Measurements from ENCODE around the gene MYO1E.
"Not testable (repeated sequence)": the region's sequence is repeated elsewhere in the genome, so short reads cannot be mapped to it uniquely, and the experiment has no call there.

MYO1E gene

GRCh38 chr15:59350421-59350732 lies 22.3 kb downstream of the MYO1E start:
- DNase-seq (ENCODE audit: low spot score) = no peak

DNA sequence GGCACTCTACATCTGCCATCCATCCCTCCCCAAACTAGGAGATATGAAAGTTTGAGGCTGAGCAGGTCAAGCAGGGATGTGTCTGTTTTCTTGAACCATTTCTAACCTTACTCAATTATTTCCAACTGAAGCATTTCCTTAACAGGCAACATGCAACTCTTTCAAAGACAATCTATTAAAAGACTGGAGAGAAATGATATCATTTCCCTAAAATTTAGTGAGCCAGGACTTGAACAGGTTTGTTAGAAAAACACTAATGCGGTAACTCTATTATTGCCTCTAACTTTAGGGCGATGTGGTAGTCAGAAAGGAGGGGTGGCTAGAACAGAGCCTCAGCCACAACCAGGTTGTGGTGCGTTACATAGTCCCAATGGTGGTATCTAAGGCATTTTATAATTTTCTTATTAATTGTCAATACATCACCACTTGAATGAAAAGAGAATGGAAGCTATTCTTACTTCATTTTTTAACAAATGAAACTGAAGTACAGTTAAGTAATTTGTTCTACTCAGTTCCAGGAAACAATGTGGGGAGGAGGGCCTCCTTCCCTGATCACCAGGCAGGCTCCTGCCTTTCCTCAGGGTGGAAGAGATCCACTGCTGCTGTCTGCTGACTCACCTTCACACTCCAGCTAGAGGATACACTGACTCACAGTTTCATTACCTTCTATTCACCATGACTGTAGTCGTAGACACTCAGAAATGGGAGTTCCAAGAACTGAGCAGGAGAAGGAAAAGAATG lies 22.8 kb downstream of the MYO1E start:
- DNase-seq (ENCODE audit: low spot score) = peak; percentile 56

DNA sequence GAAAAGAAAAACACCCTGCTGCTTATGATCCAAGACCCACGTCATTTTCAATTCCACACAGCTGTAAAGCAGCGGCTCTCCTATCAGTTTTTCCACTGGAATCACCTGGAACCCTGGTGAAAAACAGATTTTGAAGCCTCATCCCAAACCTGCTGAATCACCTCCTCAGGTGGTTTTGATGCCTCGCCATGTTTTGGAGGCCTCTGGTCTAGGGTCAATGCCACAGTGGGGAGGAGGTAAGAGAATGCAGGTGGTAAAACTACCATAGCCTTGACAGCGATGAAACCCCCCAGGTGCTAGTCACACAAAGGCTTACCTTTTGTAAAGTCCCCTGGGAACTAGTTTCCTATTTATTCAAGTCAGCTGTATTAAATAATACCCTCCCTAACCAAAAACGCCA lies 24.8 kb downstream of the MYO1E start:
- no peak for DNase-seq (ENCODE audit: low spot score)

- no peak for DNase-seq (ENCODE audit: low spot score)
Measured at GRCh38 chr15:59346951-59347350, 25.7 kb downstream of the MYO1E start.

- no peak for DNase-seq (ENCODE audit: low spot score)
Measured at GRCh38 chr15:59345326-59345725, 27.3 kb downstream of the MYO1E start.

DNA sequence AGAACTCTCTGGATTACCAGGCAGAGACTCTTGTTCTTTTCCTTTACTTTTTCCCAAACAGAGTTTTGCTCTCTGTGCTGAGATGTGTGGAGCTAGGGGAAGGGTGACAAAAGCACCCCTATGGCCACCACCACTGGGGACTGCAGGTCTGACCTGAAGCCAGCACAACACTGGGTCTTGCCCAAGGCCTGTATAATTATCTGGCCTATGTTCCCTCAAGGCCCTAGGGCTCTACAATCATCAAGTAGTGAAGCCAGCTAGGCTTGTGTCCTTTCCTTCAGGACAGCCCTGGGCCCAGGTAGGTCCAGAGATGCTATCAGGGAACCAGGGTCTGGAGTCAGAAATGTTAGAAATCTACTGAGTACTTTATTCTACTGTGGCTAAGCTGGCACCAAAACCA lies 28.4 kb downstream of the MYO1E start:
- DNase-seq (ENCODE audit: low spot score) = no peak

DNA sequence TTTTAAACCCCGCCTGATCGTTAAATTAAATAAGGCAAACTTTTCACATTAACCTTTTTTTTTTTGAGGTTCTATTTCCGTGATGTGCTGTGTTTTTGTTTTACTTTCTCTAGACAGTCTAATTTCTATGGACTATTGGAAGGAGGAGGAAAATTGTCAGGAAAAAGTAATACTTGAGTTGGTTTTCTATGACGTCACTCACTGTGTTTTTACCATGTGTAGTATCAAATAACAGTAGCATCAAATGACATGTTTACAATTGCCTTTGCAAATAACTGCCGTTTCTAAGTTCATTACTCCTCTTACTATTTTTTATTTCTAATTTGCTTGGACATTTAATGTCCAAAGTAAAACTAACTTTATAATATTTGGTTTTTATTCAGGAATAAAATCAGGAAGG lies 32.3 kb downstream of the MYO1E start:
- DNase-seq (ENCODE audit: low spot score) = no peak

DNA sequence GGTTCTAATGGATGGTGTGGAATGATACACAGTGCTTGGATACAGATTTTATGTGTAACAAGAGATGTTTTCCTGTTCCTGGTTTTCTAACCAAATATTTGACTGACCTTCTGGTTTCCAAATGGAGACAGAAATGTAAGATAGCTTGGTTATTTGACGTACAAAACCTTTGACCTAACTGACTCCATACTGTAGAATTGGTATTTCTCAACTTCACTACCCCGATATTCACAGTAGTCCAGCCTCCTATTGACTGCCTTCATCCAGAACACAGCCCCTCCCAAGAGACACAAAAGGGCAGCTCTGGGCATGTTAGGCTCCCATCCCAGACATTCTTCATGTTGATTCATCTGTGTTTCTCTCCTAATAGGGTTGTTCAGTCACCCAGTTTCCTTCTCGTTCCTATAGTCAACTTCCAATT lies 33.4 kb downstream of the MYO1E start:
- DNase-seq (ENCODE audit: low spot score) = no peak

- DNase-seq (ENCODE audit: low spot score) = no peak
Measured at GRCh38 chr15:59338414-59338813, 34.3 kb downstream of the MYO1E start.

DNA sequence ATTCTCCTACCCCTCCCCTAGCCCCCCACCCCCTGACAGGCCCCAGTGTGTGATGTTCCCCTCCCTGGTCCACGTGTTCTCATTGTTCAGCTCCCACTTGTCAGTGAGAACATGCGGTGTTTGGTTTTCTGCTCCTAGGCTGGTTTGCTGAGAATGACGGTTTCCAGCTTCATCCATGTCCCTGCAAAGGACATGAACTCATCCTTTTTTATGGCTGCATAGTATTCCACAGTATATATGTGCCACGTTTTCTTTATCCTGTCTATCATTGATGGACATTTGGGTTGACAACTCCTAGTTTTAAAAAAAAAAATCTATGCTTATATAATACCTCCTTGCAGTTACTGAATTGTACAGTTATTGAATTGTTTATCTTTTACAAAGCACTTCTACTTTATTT lies 35.9 kb downstream of the MYO1E start:
- not testable (repeated sequence) for DNase-seq (ENCODE audit: low spot score)

DNA sequence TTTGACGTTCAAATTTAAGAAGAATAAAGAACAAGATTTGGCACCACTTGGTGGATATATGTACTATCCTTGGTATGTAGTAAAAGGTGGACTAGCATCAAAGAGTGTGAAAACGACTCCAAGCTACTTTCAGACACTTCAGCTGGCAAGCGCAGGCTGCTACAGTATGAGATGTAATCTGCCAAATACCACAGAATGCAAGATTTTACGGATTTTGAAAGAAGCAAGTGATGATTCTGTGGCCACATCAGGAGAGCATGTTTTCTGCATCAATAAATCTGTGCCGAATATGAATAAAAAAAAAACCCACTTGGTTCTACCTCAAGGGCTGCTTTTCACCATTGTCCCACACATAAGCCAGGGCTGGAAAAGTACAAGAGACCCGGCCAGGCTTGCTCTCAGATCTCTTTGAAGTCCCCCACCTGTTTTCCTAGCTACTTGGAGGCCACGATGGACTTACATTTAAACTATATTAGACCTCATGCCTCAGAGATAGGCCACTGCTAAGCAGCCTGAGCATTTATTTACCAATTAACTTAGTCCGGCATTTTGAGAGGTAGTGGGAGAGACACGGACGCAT lies 37.4 kb downstream of the MYO1E start:
- no peak for DNase-seq (ENCODE audit: low spot score)

- DNase-seq (ENCODE audit: low spot score) = no peak
Measured at GRCh38 chr15:59334076-59334415, 38.6 kb downstream of the MYO1E start.

GRCh38 chr15:59333401-59334075 lies 39.1 kb downstream of the MYO1E start:
- DNase-seq (ENCODE audit: low spot score) = no peak

DNA sequence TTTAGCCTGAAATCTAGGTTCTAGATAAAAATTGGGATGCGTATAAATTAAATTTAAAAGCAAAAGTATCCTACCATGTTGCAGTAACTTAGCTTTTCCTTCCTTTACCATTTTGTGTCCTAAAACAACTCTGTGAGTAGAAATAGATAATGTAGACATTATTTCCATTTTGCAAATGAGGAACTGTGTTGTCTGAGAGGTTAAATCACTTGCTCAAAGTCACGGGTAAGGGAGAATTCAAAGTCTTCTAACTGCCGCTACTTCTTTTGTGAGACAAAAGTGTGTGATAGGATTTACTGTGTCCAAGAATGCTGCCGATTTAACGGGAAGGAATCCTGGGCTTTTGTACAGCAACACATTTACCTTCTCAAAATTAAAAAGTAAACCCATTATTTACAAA lies 40.7 kb downstream of the MYO1E start:
- DNase-seq (ENCODE audit: low spot score) = no peak

DNA sequence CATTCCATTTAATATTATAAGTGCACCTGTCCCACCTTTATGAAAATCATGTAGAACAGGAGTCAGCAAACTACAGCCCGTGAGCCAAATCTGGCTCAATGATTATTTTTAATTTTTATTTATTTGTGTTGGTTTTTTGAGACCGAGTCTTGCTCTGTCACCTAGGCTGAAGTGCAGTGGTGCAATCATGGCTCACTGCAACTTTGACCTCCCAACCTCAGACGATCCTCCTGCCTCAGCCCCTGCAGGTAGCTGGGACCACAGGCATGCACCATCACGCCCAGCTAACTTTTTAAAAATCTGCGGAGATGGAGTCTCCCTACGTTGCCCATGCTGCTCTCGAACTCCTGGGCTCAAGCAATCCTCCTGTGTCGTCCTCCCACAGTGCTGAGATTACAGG lies 42.0 kb downstream of the MYO1E start:
- DNase-seq (ENCODE audit: low spot score) = no peak

DNA sequence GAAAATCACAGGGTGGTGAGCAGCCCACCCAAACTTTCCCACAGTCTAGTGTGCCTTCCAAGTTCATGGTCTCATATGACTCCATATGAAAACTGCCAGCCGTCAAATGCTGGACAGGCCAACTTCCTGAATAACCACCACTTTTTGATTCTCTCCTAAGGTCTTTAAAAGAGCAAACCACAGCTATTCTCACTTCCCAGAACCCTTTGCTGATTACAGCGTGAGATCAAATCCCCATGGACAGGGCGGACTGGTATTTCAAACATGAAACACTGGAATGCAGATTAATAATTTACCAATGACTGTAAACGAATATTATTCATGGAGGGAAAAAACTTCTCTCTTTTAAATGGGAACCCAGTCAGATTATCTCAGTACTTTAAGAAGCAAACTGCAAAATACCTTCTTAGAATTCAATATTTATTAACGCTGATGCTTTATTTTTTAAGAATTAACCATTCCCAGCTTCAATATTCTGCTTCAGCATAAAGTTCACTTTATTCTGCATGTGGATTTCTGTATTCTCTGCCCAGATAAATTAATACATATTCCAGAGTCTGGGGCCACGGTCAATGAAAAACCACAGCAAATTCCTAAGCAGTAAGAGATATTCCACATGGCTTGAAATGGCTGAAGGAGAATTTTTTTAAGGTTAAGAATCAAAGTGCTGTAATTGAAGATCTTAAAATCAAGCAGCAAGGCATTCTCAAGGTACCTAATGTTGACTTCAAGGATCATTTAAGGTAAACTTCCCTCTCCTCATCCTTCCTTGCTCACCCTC lies 42.9 kb downstream of the MYO1E start:
- DNase-seq (ENCODE audit: low spot score) = no peak

DNA sequence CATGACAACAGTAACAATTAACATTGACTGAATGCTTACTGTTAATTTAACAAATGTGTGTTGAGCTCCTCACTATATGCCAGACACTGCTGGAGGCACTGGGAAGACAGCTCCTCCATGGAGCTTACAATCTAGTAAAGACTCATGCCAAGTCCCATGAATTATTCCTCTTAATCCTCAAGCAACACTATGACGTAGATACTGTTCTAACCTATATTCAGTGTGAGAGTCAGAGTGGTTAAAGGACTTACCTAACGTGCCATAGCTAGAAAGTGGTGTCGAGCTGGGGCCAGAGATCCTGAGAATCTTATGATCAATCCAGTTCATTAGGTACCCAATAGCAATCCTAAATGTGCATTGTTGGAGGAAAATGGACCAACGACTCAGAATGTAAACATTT lies 43.6 kb downstream of the MYO1E start:
- no peak for DNase-seq (ENCODE audit: low spot score)

GRCh38 chr15:59327942-59328341 lies 44.7 kb downstream of the MYO1E start:
- no peak for DNase-seq (ENCODE audit: low spot score)

DNA sequence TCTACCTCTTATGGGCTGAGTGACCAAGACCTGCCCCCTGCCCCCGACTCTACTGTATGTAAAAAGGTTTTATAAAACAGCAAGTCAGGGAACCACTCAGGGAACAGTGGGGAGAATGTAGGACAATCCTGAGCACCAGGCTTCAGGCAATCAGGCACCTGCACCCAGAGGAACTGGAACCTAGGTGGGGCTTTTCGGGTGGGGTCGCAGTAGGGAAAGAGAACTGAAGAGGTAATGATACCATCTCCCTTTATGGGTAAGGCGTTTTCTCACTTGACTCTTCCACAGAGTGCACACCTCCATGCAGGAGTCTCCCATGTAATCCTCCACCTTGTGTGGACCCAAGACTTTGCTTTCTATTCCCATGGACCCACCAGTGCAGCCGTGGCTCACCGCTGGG lies 45.8 kb downstream of the MYO1E start:
- DNase-seq (ENCODE audit: low spot score) = no peak

GRCh38 chr15:59322056-59322759 lies 50.5 kb downstream of the MYO1E start:
- DNase-seq (ENCODE audit: low spot score) = peak; percentile 19

- no peak for DNase-seq (ENCODE audit: low spot score)
Measured at GRCh38 chr15:59321000-59321689, 51.5 kb downstream of the MYO1E start.

GRCh38 chr15:59317211-59317610 lies 55.5 kb downstream of the MYO1E start:
- no peak for DNase-seq (ENCODE audit: low spot score)

Data from activated CD4-positive, alpha-beta T cell treated with anti-CD3 and anti-CD28 coated beads, Interleukin-2, Interleukin-4, amounts not matched to agents 100 ng/mL and 50 ng/mL, durations not matched to agents 16 hours and 8 hours (primary cell).